WTC11 (cell line): Measurements from ENCODE around the gene PRMT9. TPM values are rescaled to one million over a fixed set of nuclear protein-coding genes. Genes with fewer than 3 reads are reported as not detected.

Experiments used
- ATAC-seq: fragments of 200-7000 bp; cut with Tn5 transposase; 2 replicates; pipeline ENCODE4 v1.10.0; 2021; ENCODE audit warnings: mild to moderate bottlenecking, moderate library complexity
- CTCF ChIA-PET: fragments of 300-600 bp; sonication (Branson Sonifier 250); formaldehyde crosslinking; loops from one replicate; lab custom pipeline; 2021; ENCODE audit warnings: antibody characterized with exemption; lab: Charles Lee
- POLR2A ChIA-PET: fragments of 350-600 bp; sonication (Branson Sonifier 250); formaldehyde crosslinking; loops from one replicate; lab custom pipeline; 2021; ENCODE audit warnings: antibody characterized with exemption; lab: Charles Lee
- DNase-seq: peaks from one replicate; pipeline ENCODE4 v3.0.0; 2021; ENCODE audit warnings: low spot score
- H3K27ac Mint-ChIP-seq: 2 replicates; pipeline ENCODE4 v1.8.0; 2021; ENCODE audit warnings: mixed read lengths
- H3K27me3 Mint-ChIP-seq: 2 replicates; pipeline ENCODE4 v1.8.0; 2021; ENCODE audit warnings: low read depth, mild to moderate bottlenecking, moderate library complexity, mixed read lengths
- H3K36me3 Mint-ChIP-seq: 2 replicates; pipeline ENCODE4 v1.8.0; 2021; ENCODE audit warnings: mixed read lengths
- H3K4me1 Mint-ChIP-seq: 2 replicates; pipeline ENCODE4 v1.8.0; 2022; ENCODE audit warnings: mixed read lengths
- H3K4me3 Mint-ChIP-seq: 2 replicates; pipeline ENCODE4 v1.8.0; 2021; ENCODE audit warnings: mild to moderate bottlenecking, moderate library complexity, mixed read lengths
- H3K9me3 Mint-ChIP-seq: 2 replicates; pipeline ENCODE4 v1.8.0; 2021; ENCODE audit warnings: mixed read lengths
- ATF1 ChIP-seq: sonication (generic); formaldehyde crosslinking; IDR thresholded peaks from 2 replicates; pipeline ENCODE4 v1.8.1; 2023; ENCODE audit warnings: mild to moderate bottlenecking, moderate library complexity, missing genetic modification reagents
- CREM ChIP-seq: sonication (generic); formaldehyde crosslinking; IDR thresholded peaks from 2 replicates; pipeline ENCODE4 v1.8.1; 2022; ENCODE audit warnings: mild to moderate bottlenecking, missing genetic modification reagents, moderate library complexity
- ESRRA ChIP-seq: sonication (generic); formaldehyde crosslinking; IDR thresholded peaks from 2 replicates; pipeline ENCODE4 v1.8.1; 2022; ENCODE audit warnings: mild to moderate bottlenecking, missing genetic modification reagents, borderline replicate concordance
- FOXK1 ChIP-seq: sonication (generic); formaldehyde crosslinking; IDR thresholded peaks from 2 replicates; pipeline ENCODE4 v1.8.0; 2022; ENCODE audit warnings: mild to moderate bottlenecking, moderate library complexity, missing genetic modification reagents
- GTF2I ChIP-seq: fragments of 250-450 bp; sonication (Bioruptor Pico); conservative IDR thresholded peaks from 2 replicates; pipeline ENCODE4 v1.4.0; 2021; ENCODE audit warnings: mild to moderate bottlenecking
- IRF2 ChIP-seq: sonication (generic); formaldehyde crosslinking; IDR thresholded peaks from 2 replicates; pipeline ENCODE4 v1.8.0; 2022; ENCODE audit warnings: low read depth, missing genetic modification reagents, borderline replicate concordance
- MYBL2 ChIP-seq: sonication (generic); formaldehyde crosslinking; IDR thresholded peaks from 2 replicates; pipeline ENCODE4 v1.8.1; 2023; ENCODE audit warnings: mild to moderate bottlenecking, moderate library complexity, missing genetic modification reagents
- NFYB ChIP-seq: sonication (generic); formaldehyde crosslinking; conservative IDR thresholded peaks from 2 replicates; pipeline ENCODE4 v1.8.0; 2022; ENCODE audit warnings: low read depth, missing genetic modification reagents
- OVOL2 ChIP-seq: fragments of 250-450 bp; sonication (Bioruptor Pico); IDR thresholded peaks from 2 replicates; pipeline ENCODE4 v1.9.0; 2021; ENCODE audit warnings: mild to moderate bottlenecking, borderline replicate concordance
- RELA ChIP-seq: sonication (generic); formaldehyde crosslinking; IDR thresholded peaks from 2 replicates; pipeline ENCODE4 v1.8.1; 2022; ENCODE audit warnings: missing genetic modification reagents, mild to moderate bottlenecking, borderline replicate concordance
- SMAD3 ChIP-seq: sonication (generic); formaldehyde crosslinking; IDR thresholded peaks from 2 replicates; pipeline ENCODE4 v1.8.0; 2022; ENCODE audit warnings: missing genetic modification reagents, mild to moderate bottlenecking, borderline replicate concordance
- SOX15 ChIP-seq: fragments of 250-450 bp; sonication (Bioruptor Pico); IDR thresholded peaks from 2 replicates; pipeline ENCODE4 v1.9.0; 2021; ENCODE audit warnings: mild to moderate bottlenecking
- TEAD1 ChIP-seq: sonication (generic); formaldehyde crosslinking; IDR thresholded peaks from 2 replicates; pipeline ENCODE4 v1.8.0; 2022; ENCODE audit warnings: mild to moderate bottlenecking, missing genetic modification reagents
- ZNF232 ChIP-seq: sonication (generic); formaldehyde crosslinking; IDR thresholded peaks from 2 replicates; pipeline ENCODE4 v1.8.0; 2022; ENCODE audit warnings: mild to moderate bottlenecking, missing genetic modification reagents
- ZNF423 ChIP-seq: fragments of 250-450 bp; sonication (Bioruptor Pico); IDR thresholded peaks from 2 replicates; pipeline ENCODE4 v2.1.2; 2022; ENCODE audit warnings: mild to moderate bottlenecking, moderate library complexity
- total RNA-seq: library from RNA; stranded (reverse); gene quantifications from 3 replicates; pipeline ENCODE4 v1.2.3, GENCODE V29; 2021
- TF ChIP-seq, protein P1 (sequence below): sonication (generic); formaldehyde crosslinking; IDR thresholded peaks from 2 replicates; pipeline ENCODE4 v1.8.1; 2022; ENCODE audit warnings: low read depth, missing genetic modification reagents, borderline replicate concordance
- TF ChIP-seq, protein P2 (sequence below): sonication (generic); formaldehyde crosslinking; IDR thresholded peaks from 2 replicates; pipeline ENCODE4 v1.8.0; 2022; ENCODE audit warnings: missing genetic modification reagents
- TF ChIP-seq, protein P3 (sequence below): sonication (generic); formaldehyde crosslinking; IDR thresholded peaks from 2 replicates; pipeline ENCODE4 v1.8.0; 2023; ENCODE audit warnings: missing genetic modification reagents, mild to moderate bottlenecking, borderline replicate concordance
- TF ChIP-seq, protein P4 (sequence below): sonication (generic); formaldehyde crosslinking; IDR thresholded peaks from 2 replicates; pipeline ENCODE4 v1.8.1; 2023; ENCODE audit warnings: mild to moderate bottlenecking, missing genetic modification reagents, moderate library complexity
- TF ChIP-seq, protein P5 (sequence below): sonication (generic); formaldehyde crosslinking; IDR thresholded peaks from 2 replicates; pipeline ENCODE4 v1.8.0; 2022; ENCODE audit warnings: mild to moderate bottlenecking, missing genetic modification reagents
- TF ChIP-seq, protein P6 (sequence below): sonication (generic); formaldehyde crosslinking; IDR thresholded peaks from 2 replicates; pipeline ENCODE4 v1.8.1; 2023; ENCODE audit warnings: mild to moderate bottlenecking, moderate library complexity, missing genetic modification reagents
- TF ChIP-seq, protein P7 (sequence below): sonication (generic); formaldehyde crosslinking; IDR thresholded peaks from 2 replicates; pipeline ENCODE4 v1.8.1; 2022; ENCODE audit warnings: low read depth, mild to moderate bottlenecking, moderate library complexity, missing genetic modification reagents, borderline replicate concordance

PRMT9 gene
- total RNA-seq, 1 experiment from 2014 or later = 11.4 TPM

DNA sequence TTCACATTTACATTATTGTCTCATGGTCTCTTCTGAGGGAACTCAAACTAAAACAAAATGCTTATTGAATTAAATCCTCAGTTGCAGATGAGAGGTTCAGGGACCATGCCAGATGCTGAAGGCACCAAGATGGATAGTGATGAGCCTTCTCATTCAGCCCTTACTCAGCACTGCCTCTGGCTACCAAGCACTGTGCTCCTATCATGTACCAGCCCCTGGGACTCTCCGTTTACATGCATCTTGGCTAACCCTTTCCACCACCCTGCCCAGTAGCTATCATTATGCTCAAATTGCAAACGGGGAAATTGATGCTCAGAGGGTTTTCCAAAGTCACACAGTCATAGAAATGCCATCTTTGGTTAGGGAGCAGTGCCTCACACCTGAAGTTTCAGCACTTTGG is 89.4 kb downstream of the PRMT9 start (continued):
- TF ChIP-seq, protein P1, sequence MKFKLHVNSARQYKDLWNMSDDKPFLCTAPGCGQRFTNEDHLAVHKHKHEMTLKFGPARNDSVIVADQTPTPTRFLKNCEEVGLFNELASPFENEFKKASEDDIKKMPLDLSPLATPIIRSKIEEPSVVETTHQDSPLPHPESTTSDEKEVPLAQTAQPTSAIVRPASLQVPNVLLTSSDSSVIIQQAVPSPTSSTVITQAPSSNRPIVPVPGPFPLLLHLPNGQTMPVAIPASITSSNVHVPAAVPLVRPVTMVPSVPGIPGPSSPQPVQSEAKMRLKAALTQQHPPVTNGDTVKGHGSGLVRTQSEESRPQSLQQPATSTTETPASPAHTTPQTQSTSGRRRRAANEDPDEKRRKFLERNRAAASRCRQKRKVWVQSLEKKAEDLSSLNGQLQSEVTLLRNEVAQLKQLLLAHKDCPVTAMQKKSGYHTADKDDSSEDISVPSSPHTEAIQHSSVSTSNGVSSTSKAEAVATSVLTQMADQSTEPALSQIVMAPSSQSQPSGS = no peak
- TF ChIP-seq RELA (no peak), GTF2I (CRISPR knock-in tag) (no peak), TEAD1 (CRISPR knock-in tag) (no peak), MYBL2 (CRISPR knock-in tag) (no peak)
- TF ChIP-seq, protein P2, sequence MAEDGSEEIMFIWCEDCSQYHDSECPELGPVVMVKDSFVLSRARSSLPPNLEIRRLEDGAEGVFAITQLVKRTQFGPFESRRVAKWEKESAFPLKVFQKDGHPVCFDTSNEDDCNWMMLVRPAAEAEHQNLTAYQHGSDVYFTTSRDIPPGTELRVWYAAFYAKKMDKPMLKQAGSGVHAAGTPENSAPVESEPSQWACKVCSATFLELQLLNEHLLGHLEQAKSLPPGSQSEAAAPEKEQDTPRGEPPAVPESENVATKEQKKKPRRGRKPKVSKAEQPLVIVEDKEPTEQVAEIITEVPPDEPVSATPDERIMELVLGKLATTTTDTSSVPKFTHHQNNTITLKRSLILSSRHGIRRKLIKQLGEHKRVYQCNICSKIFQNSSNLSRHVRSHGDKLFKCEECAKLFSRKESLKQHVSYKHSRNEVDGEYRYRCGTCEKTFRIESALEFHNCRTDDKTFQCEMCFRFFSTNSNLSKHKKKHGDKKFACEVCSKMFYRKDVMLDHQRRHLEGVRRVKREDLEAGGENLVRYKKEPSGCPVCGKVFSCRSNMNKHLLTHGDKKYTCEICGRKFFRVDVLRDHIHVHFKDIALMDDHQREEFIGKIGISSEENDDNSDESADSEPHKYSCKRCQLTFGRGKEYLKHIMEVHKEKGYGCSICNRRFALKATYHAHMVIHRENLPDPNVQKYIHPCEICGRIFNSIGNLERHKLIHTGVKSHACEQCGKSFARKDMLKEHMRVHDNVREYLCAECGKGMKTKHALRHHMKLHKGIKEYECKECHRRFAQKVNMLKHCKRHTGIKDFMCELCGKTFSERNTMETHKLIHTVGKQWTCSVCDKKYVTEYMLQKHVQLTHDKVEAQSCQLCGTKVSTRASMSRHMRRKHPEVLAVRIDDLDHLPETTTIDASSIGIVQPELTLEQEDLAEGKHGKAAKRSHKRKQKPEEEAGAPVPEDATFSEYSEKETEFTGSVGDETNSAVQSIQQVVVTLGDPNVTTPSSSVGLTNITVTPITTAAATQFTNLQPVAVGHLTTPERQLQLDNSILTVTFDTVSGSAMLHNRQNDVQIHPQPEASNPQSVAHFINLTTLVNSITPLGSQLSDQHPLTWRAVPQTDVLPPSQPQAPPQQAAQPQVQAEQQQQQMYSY (CRISPR knock-in tag) = no peak
- TF ChIP-seq, protein P3, sequence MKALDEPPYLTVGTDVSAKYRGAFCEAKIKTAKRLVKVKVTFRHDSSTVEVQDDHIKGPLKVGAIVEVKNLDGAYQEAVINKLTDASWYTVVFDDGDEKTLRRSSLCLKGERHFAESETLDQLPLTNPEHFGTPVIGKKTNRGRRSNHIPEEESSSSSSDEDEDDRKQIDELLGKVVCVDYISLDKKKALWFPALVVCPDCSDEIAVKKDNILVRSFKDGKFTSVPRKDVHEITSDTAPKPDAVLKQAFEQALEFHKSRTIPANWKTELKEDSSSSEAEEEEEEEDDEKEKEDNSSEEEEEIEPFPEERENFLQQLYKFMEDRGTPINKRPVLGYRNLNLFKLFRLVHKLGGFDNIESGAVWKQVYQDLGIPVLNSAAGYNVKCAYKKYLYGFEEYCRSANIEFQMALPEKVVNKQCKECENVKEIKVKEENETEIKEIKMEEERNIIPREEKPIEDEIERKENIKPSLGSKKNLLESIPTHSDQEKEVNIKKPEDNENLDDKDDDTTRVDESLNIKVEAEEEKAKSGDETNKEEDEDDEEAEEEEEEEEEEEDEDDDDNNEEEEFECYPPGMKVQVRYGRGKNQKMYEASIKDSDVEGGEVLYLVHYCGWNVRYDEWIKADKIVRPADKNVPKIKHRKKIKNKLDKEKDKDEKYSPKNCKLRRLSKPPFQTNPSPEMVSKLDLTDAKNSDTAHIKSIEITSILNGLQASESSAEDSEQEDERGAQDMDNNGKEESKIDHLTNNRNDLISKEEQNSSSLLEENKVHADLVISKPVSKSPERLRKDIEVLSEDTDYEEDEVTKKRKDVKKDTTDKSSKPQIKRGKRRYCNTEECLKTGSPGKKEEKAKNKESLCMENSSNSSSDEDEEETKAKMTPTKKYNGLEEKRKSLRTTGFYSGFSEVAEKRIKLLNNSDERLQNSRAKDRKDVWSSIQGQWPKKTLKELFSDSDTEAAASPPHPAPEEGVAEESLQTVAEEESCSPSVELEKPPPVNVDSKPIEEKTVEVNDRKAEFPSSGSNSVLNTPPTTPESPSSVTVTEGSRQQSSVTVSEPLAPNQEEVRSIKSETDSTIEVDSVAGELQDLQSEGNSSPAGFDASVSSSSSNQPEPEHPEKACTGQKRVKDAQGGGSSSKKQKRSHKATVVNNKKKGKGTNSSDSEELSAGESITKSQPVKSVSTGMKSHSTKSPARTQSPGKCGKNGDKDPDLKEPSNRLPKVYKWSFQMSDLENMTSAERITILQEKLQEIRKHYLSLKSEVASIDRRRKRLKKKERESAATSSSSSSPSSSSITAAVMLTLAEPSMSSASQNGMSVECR = no peak

DNA sequence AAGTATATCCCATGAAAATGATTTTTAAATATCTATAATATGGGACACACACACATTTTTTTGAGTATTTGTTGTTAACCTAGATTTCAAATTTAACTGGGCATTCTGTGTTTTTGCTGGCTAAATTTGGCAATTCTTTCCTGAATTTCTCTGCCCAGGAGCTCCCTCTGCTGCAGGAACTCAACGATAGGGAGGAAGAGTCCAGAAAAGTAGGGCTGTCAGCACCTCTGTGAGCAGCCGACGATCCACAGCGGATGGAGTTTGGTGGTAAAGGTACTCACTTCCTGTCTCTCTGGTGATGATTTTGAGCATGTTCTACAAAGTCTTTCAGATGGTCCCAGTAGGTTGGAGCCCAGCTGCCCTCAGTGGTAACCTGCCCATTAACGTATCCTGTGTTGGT is 89.9 kb downstream of the PRMT9 start:
- ChIA-PET POLR2A (no interaction called here), CTCF (interaction anchor here (0.9 to 4.8 kb wide), 5 partner anchors 23 to 272 kb away, joined by 3 to 48 read pairs (median 3); partner anchors contain the start of gene TMEM184C)
- Mint-ChIP-seq H3K27ac (no peak overlapping the region), H3K27me3 (no peaks in the 10 kb centered on the region), H3K4me3 (no peak overlapping the region), H3K36me3 (no peaks in the 10 kb centered on the region), H3K4me1 (peaks cover 23% of the 10 kb centered on the region), H3K9me3 (peaks cover 8% of the 10 kb centered on the region; the same call in 1 of the 2 replicates)
- no peak for DNase-seq
- peak; percentile 52 for ATAC-seq
- TF ChIP-seq SOX15 (CRISPR knock-in tag) = no peak
- no peak for TF ChIP-seq ATF1 (CRISPR knock-in tag)
- TF ChIP-seq, protein P4, sequence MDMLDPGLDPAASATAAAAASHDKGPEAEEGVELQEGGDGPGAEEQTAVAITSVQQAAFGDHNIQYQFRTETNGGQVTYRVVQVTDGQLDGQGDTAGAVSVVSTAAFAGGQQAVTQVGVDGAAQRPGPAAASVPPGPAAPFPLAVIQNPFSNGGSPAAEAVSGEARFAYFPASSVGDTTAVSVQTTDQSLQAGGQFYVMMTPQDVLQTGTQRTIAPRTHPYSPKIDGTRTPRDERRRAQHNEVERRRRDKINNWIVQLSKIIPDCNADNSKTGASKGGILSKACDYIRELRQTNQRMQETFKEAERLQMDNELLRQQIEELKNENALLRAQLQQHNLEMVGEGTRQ (CRISPR knock-in tag) = no peak
- TF ChIP-seq, protein P5, sequence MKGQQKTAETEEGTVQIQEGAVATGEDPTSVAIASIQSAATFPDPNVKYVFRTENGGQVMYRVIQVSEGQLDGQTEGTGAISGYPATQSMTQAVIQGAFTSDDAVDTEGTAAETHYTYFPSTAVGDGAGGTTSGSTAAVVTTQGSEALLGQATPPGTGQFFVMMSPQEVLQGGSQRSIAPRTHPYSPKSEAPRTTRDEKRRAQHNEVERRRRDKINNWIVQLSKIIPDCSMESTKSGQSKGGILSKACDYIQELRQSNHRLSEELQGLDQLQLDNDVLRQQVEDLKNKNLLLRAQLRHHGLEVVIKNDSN = no peak
- TF ChIP-seq CREM = no peak
- TF ChIP-seq ZNF423 (CRISPR knock-in tag) = no peak
- TF ChIP-seq SMAD3 = no peak
- TF ChIP-seq ZNF232 (CRISPR knock-in tag) = no peak
- TF ChIP-seq OVOL2 = no peak
- no peak for TF ChIP-seq NFYB (CRISPR knock-in tag)
- no peak for TF ChIP-seq FOXK1 (CRISPR knock-in tag)
- TF ChIP-seq ESRRA (CRISPR knock-in tag) = no peak
- no peak for TF ChIP-seq IRF2 (CRISPR knock-in tag)
- TF ChIP-seq, protein P6, sequence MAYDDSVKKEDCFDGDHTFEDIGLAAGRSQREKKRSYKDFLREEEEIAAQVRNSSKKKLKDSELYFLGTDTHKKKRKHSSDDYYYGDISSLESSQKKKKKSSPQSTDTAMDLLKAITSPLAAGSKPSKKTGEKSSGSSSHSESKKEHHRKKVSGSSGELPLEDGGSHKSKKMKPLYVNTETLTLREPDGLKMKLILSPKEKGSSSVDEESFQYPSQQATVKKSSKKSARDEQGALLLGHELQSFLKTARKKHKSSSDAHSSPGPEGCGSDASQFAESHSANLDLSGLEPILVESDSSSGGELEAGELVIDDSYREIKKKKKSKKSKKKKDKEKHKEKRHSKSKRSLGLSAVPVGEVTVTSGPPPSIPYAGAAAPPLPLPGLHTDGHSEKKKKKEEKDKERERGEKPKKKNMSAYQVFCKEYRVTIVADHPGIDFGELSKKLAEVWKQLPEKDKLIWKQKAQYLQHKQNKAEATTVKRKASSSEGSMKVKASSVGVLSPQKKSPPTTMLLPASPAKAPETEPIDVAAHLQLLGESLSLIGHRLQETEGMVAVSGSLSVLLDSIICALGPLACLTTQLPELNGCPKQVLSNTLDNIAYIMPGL (CRISPR knock-in tag) = no peak
- TF ChIP-seq, protein P7, sequence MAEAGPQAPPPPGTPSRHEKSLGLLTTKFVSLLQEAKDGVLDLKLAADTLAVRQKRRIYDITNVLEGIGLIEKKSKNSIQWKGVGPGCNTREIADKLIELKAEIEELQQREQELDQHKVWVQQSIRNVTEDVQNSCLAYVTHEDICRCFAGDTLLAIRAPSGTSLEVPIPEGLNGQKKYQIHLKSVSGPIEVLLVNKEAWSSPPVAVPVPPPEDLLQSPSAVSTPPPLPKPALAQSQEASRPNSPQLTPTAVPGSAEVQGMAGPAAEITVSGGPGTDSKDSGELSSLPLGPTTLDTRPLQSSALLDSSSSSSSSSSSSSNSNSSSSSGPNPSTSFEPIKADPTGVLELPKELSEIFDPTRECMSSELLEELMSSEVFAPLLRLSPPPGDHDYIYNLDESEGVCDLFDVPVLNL = no peak
